GM19328 (cell line): ENCODE measurements around the gene ITGA11.

ENCODE experiments used
- ATAC-seq: cut with Tn5 transposase; IDR thresholded peaks from one replicate; pipeline ENCODE4 v1.9.1; 2021; ENCODE audit warnings: mild to moderate bottlenecking, moderate library complexity; ENCODE audit not compliant: unreplicated experiment

ITGA11 gene

GRCh38 chr15:68375716-68376220 is 56.2 kb downstream of the ITGA11 start:
- no peak for ATAC-seq

GRCh38 chr15:68375191-68375631 is 56.8 kb downstream of the ITGA11 start:
- ATAC-seq, result no peak

GRCh38 chr15:68374168-68374745 is 57.7 kb downstream of the ITGA11 start:
- no peak for ATAC-seq

GRCh38 chr15:68373028-68373427 is 58.9 kb downstream of the ITGA11 start:
- no peak for ATAC-seq

- ATAC-seq, result no peak
These were observed 59.6 kb downstream of the ITGA11 start for GRCh38 chr15:68372291-68372811.

- ATAC-seq, result no peak
These were observed 60.1 kb downstream of the ITGA11 start for GRCh38 chr15:68371851-68372250.

- no peak for ATAC-seq
These were observed 60.8 kb downstream of the ITGA11 start for GRCh38 chr15:68371160-68371559.

GRCh38 chr15:68370768-68371151 is 61.2 kb downstream of the ITGA11 start:
- no peak for ATAC-seq

GRCh38 chr15:68369931-68370767 is 61.8 kb downstream of the ITGA11 start:
- ATAC-seq, result no peak

GRCh38 chr15:68368731-68369435 is 63.1 kb downstream of the ITGA11 start:
- ATAC-seq, result no peak

- no peak for ATAC-seq
These were observed 64.0 kb downstream of the ITGA11 start for GRCh38 chr15:68367992-68368391.

- ATAC-seq, result no peak
These were observed 64.7 kb downstream of the ITGA11 start for GRCh38 chr15:68367226-68367625.

GRCh38 chr15:68366314-68366713 is 65.6 kb downstream of the ITGA11 start:
- no peak for ATAC-seq

GRCh38 chr15:68365770-68366169 is 66.2 kb downstream of the ITGA11 start:
- ATAC-seq, result no peak

GRCh38 chr15:68365140-68365745 is 66.7 kb downstream of the ITGA11 start:
- ATAC-seq, result no peak

- ATAC-seq, result no peak
These were observed 67.3 kb downstream of the ITGA11 start for GRCh38 chr15:68364660-68365035.

GRCh38 chr15:68364028-68364659 is 67.8 kb downstream of the ITGA11 start:
- ATAC-seq, result no peak

GRCh38 chr15:68363353-68363752 is 68.6 kb downstream of the ITGA11 start:
- no peak for ATAC-seq

GRCh38 chr15:68362537-68363126 is 69.3 kb downstream of the ITGA11 start:
- ATAC-seq, result no peak

GRCh38 chr15:68360721-68361120 is 71.2 kb downstream of the ITGA11 start:
- ATAC-seq, result no peak
